ENCODE data around the gene KCNH6. TPM values are rescaled to one million over a fixed set of nuclear protein-coding genes. Genes with fewer than 3 reads are reported as not detected.
A peak's percentile ranks its signal among the peaks of the same experiment; 100 is the strongest.

KCNH6 gene
- total RNA-seq, 2 donors from 2014 or later: 0.47 to 0.80 TPM

- Histone ChIP-seq H3K9me3 (no peaks in the 10 kb centered on the region), H3K9ac (ENCODE audit: low read depth in 2 of 2, low read length in 2 of 2) (no peak overlapping the region), H3K4me3 (no peak overlapping the region), H3K4me1 (no peaks in the 10 kb centered on the region), H3K27ac (no peak overlapping the region), H3K36me3 (no peaks in the 10 kb centered on the region), H3K27me3 (no peaks in the 10 kb centered on the region)
- TF ChIP-seq CTCF (IDR thresholded peaks at IDR 0.05): no peak
- intact Hi-C loops (cut with DNase I): no loop called here
- no peak for DNase-seq
Observed at GRCh38 chr17:63519116-63519881, 3.9 kb upstream of the KCNH6 start.

- Histone ChIP-seq H3K4me3 (no peak overlapping the region), H3K36me3 (no peaks in the 10 kb centered on the region), H3K9me3 (no peaks in the 10 kb centered on the region), H3K4me1 (no peaks in the 10 kb centered on the region), H3K27ac (no peak overlapping the region), H3K27me3 (no peaks in the 10 kb centered on the region), H3K9ac (ENCODE audit: low read depth in 2 of 2, low read length in 2 of 2) (no peak overlapping the region)
- TF ChIP-seq CTCF (IDR thresholded peaks at IDR 0.05): no peak
- DNase-seq: peak; percentile 88
- intact Hi-C loops (cut with DNase I): no loop called here
Observed at GRCh38 chr17:63519972-63520882, 2.9 kb upstream of the KCNH6 start.

GRCh38 chr17:63524051-63524450 is 893 bp downstream of the KCNH6 start:
- Histone ChIP-seq H3K4me1 (no peaks in the 10 kb centered on the region), H3K9ac (ENCODE audit: low read depth in 2 of 2, low read length in 2 of 2) (no peak overlapping the region), H3K9me3 (no peaks in the 10 kb centered on the region), H3K36me3 (no peaks in the 10 kb centered on the region), H3K4me3 (no peak overlapping the region), H3K27ac (no peak overlapping the region), H3K27me3 (no peaks in the 10 kb centered on the region)
- no peak for DNase-seq
- no peak for TF ChIP-seq CTCF (IDR thresholded peaks at IDR 0.05)
- intact Hi-C loops (cut with DNase I): no loop called here

- H3K36me3 ChIP-seq: no peaks in the 10 kb centered on the region
- H3K27me3 ChIP-seq: no peaks in the 10 kb centered on the region
Observed at GRCh38 chr17:63525190-63525946, 2.2 kb downstream of the KCNH6 start.

More at GRCh38 chr17:63525190-63525946, 2.2 kb downstream of the KCNH6 start:
- no peak for DNase-seq
- no peak overlapping the region for H3K27ac ChIP-seq
- H3K4me3 ChIP-seq: no peak overlapping the region
- TF ChIP-seq CTCF (IDR thresholded peaks at IDR 0.05): no peak
- no peak overlapping the region for H3K9ac ChIP-seq (ENCODE audit: low read depth in 2 of 2, low read length in 2 of 2)
- H3K9me3 ChIP-seq: no peaks in the 10 kb centered on the region
- H3K4me1 ChIP-seq: no peaks in the 10 kb centered on the region
- intact Hi-C loops (cut with DNase I): no loop called here
